Heart right ventricle (tissue), 16 donors: ENCODE results near the gene OR2K2. TPM values are rescaled to one million over a fixed set of nuclear protein-coding genes. Genes with fewer than 3 reads are reported as not detected.

ENCODE experiments used
- ATAC-seq, 8 donors: fragments of 200-7000 bp; cut with Tn5 transposase; one replicate each; pipeline ENCODE4 v1.9.1; 2020; ENCODE audit warnings: mild to moderate bottlenecking in 8 of 8, moderate library complexity in 8 of 8, moderate number of reproducible peaks in 1 of 8
- DNase-seq, 2 donors: peaks; one replicate each; pipeline ENCODE4 v3.0.0-alpha.2; 2020
- H3K27ac ChIP-seq, 10 donors: fragments of 200-600 bp; sonication (generic) in 2 of 10; one replicate each; pipeline versions ENCODE4 v1.5.0 to v1.8.0; 2020 to 2022; ENCODE audit warnings: mild to moderate bottlenecking in 3 of 10
- H3K27me3 ChIP-seq, 7 donors: fragments of 200-600 bp; one replicate each; pipeline ENCODE4 v1.8.0; 2021 to 2022; ENCODE audit warnings: mild to moderate bottlenecking in 2 of 7
- H3K36me3 ChIP-seq, 9 donors: fragments of 200-600 bp; sonication (generic) in 1 of 9; one replicate each; pipeline versions ENCODE4 v1.5.0 to v1.8.0; 2020 to 2022; ENCODE audit warnings: mild to moderate bottlenecking in 2 of 9
- H3K4me1 ChIP-seq, 9 donors: fragments of 200-600 bp; sonication (generic) in 1 of 9; one replicate each; pipeline versions ENCODE4 v1.5.0 to v1.8.0; 2020 to 2022; ENCODE audit warnings: mild to moderate bottlenecking in 4 of 9
- H3K4me3 ChIP-seq, 10 donors: fragments of 200-600 bp; sonication (generic) in 2 of 10; one replicate each; pipeline versions ENCODE4 v1.5.0 to v1.8.0; 2020 to 2022; ENCODE audit warnings: mild to moderate bottlenecking in 7 of 10, moderate library complexity in 2 of 10
- H3K9me3 ChIP-seq, 11 donors: fragments of 200-600 bp in 10 of 11; sonication (generic) in 2 of 11; one replicate each; pipeline versions ENCODE4 v1.5.0 to v1.8.0; 2013 to 2022; ENCODE audit warnings: mild to moderate bottlenecking in 2 of 11, control low read depth in 1 of 11, moderate library complexity in 1 of 11
- WGBS, 2 donors: extraction: QIAGEN DNeasy Blood & Tissue Kit; methylation state at CpG; one replicate each; pipeline ENCODE4 v1.1.7; 2013; ENCODE audit warnings: inconsistent platforms in 1 of 2; 5-methylcytosine and 5-hydroxymethylcytosine counted together
- intact Hi-C, 10 donors: fragments of 100-400 bp; cut with DNase I; formaldehyde crosslinking; loops; one replicate each; pipeline versions ENCODE4 v1.11.1 to v1.14.2; 2022
- long read RNA-seq, 3 donors: library from polyadenylated mRNA; unstranded; transcript quantifications; one replicate each; pipeline ENCODE4 v2.0.0, GENCODE V29; 2020 to 2021
- polyA plus RNA-seq, 2 donors: library from polyadenylated mRNA; stranded (reverse); fragments of 200-250 nt; gene quantifications; one replicate each; pipeline ENCODE4 v1.2.3, GENCODE V29; 2013
- total RNA-seq, 10 donors: library from RNA; stranded (reverse); fragmentation: NEBNext Ultra II Directional in 3 of 10; extraction: Animal tissue kit (Norgen Biotek cat#: 25700) in 3 of 10; gene quantifications; one replicate each; pipeline versions ENCODE4 v1.2.1 to v1.2.4, GENCODE V29; 2021 to 2023
- TF ChIP-seq, protein P1 (sequence below), 9 donors: fragments of 200-600 bp; sonication (generic) in 2 of 9; IDR thresholded peaks; one replicate each; pipeline versions ENCODE4 v1.5.0 to v1.8.0; 2021 to 2022; ENCODE audit warnings: antibody characterized with exemption in 9 of 9, mild to moderate bottlenecking in 5 of 9, moderate library complexity in 1 of 9
- donor health status: Arrhythmogenic right ventricular cardiomyopathy.
- donor health status: ischemic (EF 13 %, LVEDD 7.1; RV severe dilation, severe dysfunction).
- donor health status: healthy with polysubstance abuse.
- donor health status: DM: no; HTN: yes; CAD: no.
- donor health status: DM: no; HTN: no; CAD: no.
- donor health status: ischemic (EF 25% LVEDD 6.9; RV normal size, moderate dysfunction).
- donor health status: ischemic (EF 25% LVEDD 5.7; RV mildly dilated, moderate dysfunction).
- donor health status: healthy.
- donor health status: DM: yes; HTN: yes; CAD: no.
- donor health status: Ischemic cardiomyopathy.
- donor health status: ischemic (EF 35%, LVEDD 5.7; RV mildly dilated, moderate dysfunction).
- donor health status: nonischemic (EF 11% LVEDD 7.7; RV severe dilation, severe dysfunction).
- donor health status: DM: yes; HTN: yes; CAD: no.
- donor health status: PGD.
- donor health status: ischemic (EF 29% LVEDD 5.4; RV normal size, mild dysfunction).
- donor health status: nonischemic (EF 23%, LVEDD 6.1; RV moderate dilation, normal function).

The OR2K2 gene, protein sequence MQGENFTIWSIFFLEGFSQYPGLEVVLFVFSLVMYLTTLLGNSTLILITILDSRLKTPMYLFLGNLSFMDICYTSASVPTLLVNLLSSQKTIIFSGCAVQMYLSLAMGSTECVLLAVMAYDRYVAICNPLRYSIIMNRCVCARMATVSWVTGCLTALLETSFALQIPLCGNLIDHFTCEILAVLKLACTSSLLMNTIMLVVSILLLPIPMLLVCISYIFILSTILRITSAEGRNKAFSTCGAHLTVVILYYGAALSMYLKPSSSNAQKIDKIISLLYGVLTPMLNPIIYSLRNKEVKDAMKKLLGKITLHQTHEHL
- total RNA-seq = under 1 TPM in 2 of 10 donors, not detected in 8; 0.21 to 0.37 TPM
- polyA plus RNA-seq = under 1 TPM in 1 of 2 donors, not detected in 1; 0.07 TPM
- long read RNA-seq, donor 1 = 0 reads
- long read RNA-seq, donor 2 = 0 reads
- long read RNA-seq, donor 3 = 0 reads

DNA sequence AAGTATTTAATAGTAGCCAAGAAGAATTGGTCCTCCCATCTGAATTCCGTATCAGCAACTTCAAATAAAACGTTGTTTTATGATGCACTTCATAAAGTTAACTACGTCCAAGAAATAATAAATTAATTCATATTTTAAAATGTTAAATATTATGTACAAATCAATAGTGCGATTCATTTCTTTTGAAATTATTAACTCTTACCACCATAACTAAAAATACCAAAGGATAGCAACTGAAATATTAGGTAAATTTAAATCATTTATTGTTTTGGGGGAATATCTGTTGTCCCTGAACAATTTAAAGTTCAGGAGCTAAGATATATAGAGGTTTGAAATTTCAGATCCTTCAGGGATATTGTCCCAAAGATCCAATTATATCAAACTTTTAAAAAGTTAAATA lies at the start of gene OR2K2:
OR2K2 (minus strand) TSS at position 101 of the 400 bp plus-strand sequence. CDS start 1,791 bp downstream, outside the sequence.
- no peaks in the 10 kb centered on the region for H3K9me3 ChIP-seq
- no peak within 1 kb of the TSS for H3K4me3 ChIP-seq
- no peak for DNase-seq
- H3K36me3 ChIP-seq = no peaks in the 10 kb centered on the region
- H3K27ac ChIP-seq = no peak within 1 kb of the TSS
- TF ChIP-seq, protein P1, sequence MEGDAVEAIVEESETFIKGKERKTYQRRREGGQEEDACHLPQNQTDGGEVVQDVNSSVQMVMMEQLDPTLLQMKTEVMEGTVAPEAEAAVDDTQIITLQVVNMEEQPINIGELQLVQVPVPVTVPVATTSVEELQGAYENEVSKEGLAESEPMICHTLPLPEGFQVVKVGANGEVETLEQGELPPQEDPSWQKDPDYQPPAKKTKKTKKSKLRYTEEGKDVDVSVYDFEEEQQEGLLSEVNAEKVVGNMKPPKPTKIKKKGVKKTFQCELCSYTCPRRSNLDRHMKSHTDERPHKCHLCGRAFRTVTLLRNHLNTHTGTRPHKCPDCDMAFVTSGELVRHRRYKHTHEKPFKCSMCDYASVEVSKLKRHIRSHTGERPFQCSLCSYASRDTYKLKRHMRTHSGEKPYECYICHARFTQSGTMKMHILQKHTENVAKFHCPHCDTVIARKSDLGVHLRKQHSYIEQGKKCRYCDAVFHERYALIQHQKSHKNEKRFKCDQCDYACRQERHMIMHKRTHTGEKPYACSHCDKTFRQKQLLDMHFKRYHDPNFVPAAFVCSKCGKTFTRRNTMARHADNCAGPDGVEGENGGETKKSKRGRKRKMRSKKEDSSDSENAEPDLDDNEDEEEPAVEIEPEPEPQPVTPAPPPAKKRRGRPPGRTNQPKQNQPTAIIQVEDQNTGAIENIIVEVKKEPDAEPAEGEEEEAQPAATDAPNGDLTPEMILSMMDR (IDR thresholded peaks at IDR 0.05) = no peak
- ATAC-seq = no peak
- H3K27me3 ChIP-seq = peaks cover 0 to 10% (median 0%) of the 10 kb centered on the region in 7 donors
- no peaks in the 10 kb centered on the region for H3K4me1 ChIP-seq
- 85% methylated on average over 4 of the region's 4 CpGs for WGBS, 2 donors
- intact Hi-C loops = no loop called here

DNA sequence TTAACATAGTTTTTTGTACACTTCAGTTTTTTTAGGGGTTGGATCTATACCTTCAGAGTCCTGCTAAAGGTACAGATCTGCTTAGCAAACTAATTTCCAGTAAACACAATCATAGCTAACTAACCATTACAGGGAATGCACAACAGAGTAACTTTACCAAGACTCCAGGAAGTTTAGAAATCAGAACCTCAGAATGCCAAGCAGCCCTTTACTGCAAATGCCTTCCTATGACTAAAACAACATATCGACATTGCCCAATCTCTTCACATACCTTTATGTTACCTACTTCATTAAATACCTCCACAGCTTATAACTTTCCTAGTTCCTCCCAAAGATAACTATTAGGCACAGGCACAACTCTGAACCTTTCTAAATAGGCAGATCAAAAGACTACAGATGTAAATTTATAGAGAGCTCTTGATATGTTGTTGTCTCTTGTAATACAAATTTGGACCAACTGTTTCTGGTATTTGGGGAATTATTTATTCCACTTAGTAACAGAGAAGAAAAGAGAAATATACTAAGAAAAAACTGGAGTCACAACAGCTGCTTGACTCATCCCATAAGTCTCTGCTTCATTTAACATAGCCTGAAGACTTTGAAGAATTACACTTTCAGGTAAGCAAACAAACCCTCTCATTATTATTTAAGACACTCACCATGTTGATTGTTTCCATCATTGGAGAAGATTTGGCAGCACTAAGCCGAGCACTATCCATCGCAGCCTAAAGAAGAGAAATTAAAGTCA lies 46.0 kb upstream of the OR2K2 start:
- no peaks in the 10 kb centered on the region for H3K27me3 ChIP-seq
- DNase-seq (no peak), ATAC-seq (no peak)
- TF ChIP-seq, protein P1 (IDR thresholded peaks at IDR 0.05) = no peak
- no peaks in the 10 kb centered on the region for H3K9me3 ChIP-seq
- no peak overlapping the region for H3K27ac ChIP-seq
- WGBS, 2 donors = 98% methylated on average over 3 of the region's 3 CpGs
- intact Hi-C loops = loop anchor here in 1 of 10 donors (10.0 kb wide), 1 partner anchor 49 kb away; no protein-coding TSS in a partner anchor
- H3K4me1 ChIP-seq = no peaks in the 10 kb centered on the region
- no peak overlapping the region for H3K4me3 ChIP-seq
- peaks cover 0 to 100% (median 65%) of the 10 kb centered on the region in 9 donors for H3K36me3 ChIP-seq

DNA sequence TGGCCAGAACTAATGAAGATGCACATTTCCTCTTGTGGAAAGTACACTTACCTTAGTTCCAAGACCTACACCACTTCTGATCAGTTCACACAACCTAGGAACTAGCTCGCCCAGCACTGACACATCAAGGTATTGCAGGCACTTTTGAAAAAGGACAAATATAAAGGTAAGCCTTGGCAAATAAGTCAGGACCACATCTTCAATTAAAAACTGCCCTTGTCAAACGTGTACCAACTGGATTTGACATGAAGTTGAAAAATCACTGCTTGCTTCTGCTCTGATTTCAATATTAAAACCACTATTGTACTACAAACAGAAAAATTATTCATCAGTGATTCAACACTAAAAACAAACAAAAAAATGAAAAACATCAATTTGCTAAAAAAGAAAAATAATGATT lies 45.0 kb upstream of the OR2K2 start:
- no peak for ATAC-seq
- no peak for DNase-seq
- intact Hi-C loops = loop anchor here in 1 of 10 donors (10.0 kb wide), 1 partner anchor 50 kb away; no protein-coding TSS in a partner anchor
- Histone ChIP-seq H3K36me3 (peaks cover 0 to 100% (median 64%) of the 10 kb centered on the region in 9 donors), H3K27me3 (no peaks in the 10 kb centered on the region), H3K4me3 (no peak overlapping the region), H3K4me1 (no peaks in the 10 kb centered on the region), H3K9me3 (no peaks in the 10 kb centered on the region), H3K27ac (no peak overlapping the region)
- TF ChIP-seq, protein P1 (IDR thresholded peaks at IDR 0.05) = no peak
- WGBS, 2 donors = 97 to 99% methylated on average over 2 of the region's 2 CpGs

DNA sequence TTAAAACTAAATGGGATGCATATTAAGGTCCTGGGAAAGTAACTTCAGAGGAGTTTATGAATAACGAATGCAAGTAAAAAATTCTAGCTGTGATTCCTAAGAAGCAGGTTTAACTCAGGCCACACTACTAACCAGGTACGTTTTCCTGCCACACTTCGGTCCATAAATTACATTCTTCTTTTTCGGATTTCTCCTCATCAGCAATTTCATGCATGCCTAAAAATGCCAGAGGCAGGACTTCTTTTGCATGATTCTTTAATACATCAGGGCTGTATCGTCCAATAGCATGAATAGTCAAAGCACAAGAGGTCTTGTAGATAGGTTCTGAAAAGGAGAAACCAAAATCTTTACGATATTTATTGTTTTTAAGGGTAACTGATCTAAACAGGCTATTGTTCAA lies 42.3 kb upstream of the OR2K2 start:
- no peaks in the 10 kb centered on the region for H3K27me3 ChIP-seq
- no peaks in the 10 kb centered on the region for H3K4me1 ChIP-seq
- intact Hi-C loops = loop anchor here in 1 of 10 donors (10.0 kb wide), 1 partner anchor 53 kb away; no protein-coding TSS in a partner anchor
- no peak for DNase-seq
- 95 to 97% methylated on average over 6 of the region's 6 CpGs for WGBS, 2 donors
- peaks cover 0 to 100% (median 71%) of the 10 kb centered on the region in 9 donors for H3K36me3 ChIP-seq
- no peak overlapping the region for H3K4me3 ChIP-seq
- TF ChIP-seq, protein P1 (IDR thresholded peaks at IDR 0.05) = no peak
- no peak for ATAC-seq
- H3K9me3 ChIP-seq = no peaks in the 10 kb centered on the region
- no peak overlapping the region for H3K27ac ChIP-seq
